ENCODE data around the gene PHETA1. TPM values are rescaled to one million over a fixed set of nuclear protein-coding genes. Genes with fewer than 3 reads are reported as not detected.
"Not testable (repeated sequence)": the region's sequence is repeated elsewhere in the genome, so short reads cannot be mapped to it uniquely, and the experiment has no call there.

PHETA1 gene
- total RNA-seq, 4 donors from 2014 or later, result under 0.01 to 15.1 (median 6.0) TPM

GRCh38 chr12:111404362-111405148, 35.7 kb upstream of the PHETA1 start:
- intact Hi-C loops (cut with DNase I; ENCODE audit: low total_unique reads), result no loop called here
- peak; percentile 45 to 53 for DNase-seq
- peaks cover 0 to 21% of the 10 kb centered on the region in 2 donors for H3K4me1 ChIP-seq

GRCh38 chr12:111402490-111402824, 33.6 kb upstream of the PHETA1 start:
- H3K36me3 ChIP-seq; DNase-seq; intact Hi-C loops (cut with DNase I; ENCODE audit: low total_unique reads); H3K9me3 ChIP-seq; H3K27me3 ChIP-seq; H3K4me3 ChIP-seq: not testable (repeated sequence)
- Histone ChIP-seq H3K27ac (peak overlapping the region; percentile 89 to 90), H3K4me1 (peaks cover 0 to 20% of the 10 kb centered on the region in 2 donors)

More at GRCh38 chr12:111404362-111405148, 35.7 kb upstream of the PHETA1 start:
- Histone ChIP-seq H3K9me3 (no peaks in the 10 kb centered on the region), H3K27me3 (no peaks in the 10 kb centered on the region), H3K4me3 (peak overlapping the region; percentile 74 to 97), H3K27ac (peak overlapping the region; percentile 89 to 90), H3K36me3 (no peaks in the 10 kb centered on the region)
- TF ChIP-seq POLR2A (IDR thresholded peaks at IDR 0.05) (no peak), CTCF (IDR thresholded peaks at IDR 0.05) (no peak)

- Histone ChIP-seq H3K9me3 (no peaks in the 10 kb centered on the region), H3K27ac (no peak overlapping the region), H3K4me3 (no peak overlapping the region), H3K27me3 (no peaks in the 10 kb centered on the region), H3K4me1 (peaks cover 0 to 13% of the 10 kb centered on the region in 2 donors), H3K36me3 (no peaks in the 10 kb centered on the region)
- TF ChIP-seq POLR2A (IDR thresholded peaks at IDR 0.05) (no peak), CTCF (IDR thresholded peaks at IDR 0.05) (no peak)
- intact Hi-C loops (cut with DNase I; ENCODE audit: low total_unique reads), result no loop called here
- no peak for DNase-seq
Measured at GRCh38 chr12:111401167-111401605, 32.3 kb upstream of the PHETA1 start.

GRCh38 chr12:111399741-111400404, 31.0 kb upstream of the PHETA1 start:
- intact Hi-C loops (cut with DNase I; ENCODE audit: low total_unique reads), result loop anchor here (5.0 kb wide), 1 partner anchor 52 kb away; no protein-coding TSS in a partner anchor
- H3K27me3 ChIP-seq, DNase-seq, H3K4me1 ChIP-seq, H3K27ac ChIP-seq, H3K9me3 ChIP-seq, H3K4me3 ChIP-seq, H3K36me3 ChIP-seq: not testable (repeated sequence)

- no peak for TF ChIP-seq POLR2A (IDR thresholded peaks at IDR 0.05)
- TF ChIP-seq CTCF (IDR thresholded peaks at IDR 0.05), result no peak
- no peak for DNase-seq
- H3K27ac ChIP-seq, result no peak overlapping the region
Measured at GRCh38 chr12:111398530-111398929, 29.6 kb upstream of the PHETA1 start.

More at GRCh38 chr12:111398530-111398929, 29.6 kb upstream of the PHETA1 start:
- Histone ChIP-seq H3K9me3 (no peaks in the 10 kb centered on the region), H3K36me3 (no peaks in the 10 kb centered on the region), H3K4me1 (peaks cover 0 to 7% of the 10 kb centered on the region in 2 donors), H3K4me3 (no peak overlapping the region), H3K27me3 (no peaks in the 10 kb centered on the region)
- intact Hi-C loops (cut with DNase I; ENCODE audit: low total_unique reads), result loop anchor here (5.0 kb wide), 1 partner anchor 54 kb away; no protein-coding TSS in a partner anchor

Measured in uterus (tissue), 4 donors.